HFFc6 (cell line): ENCODE measurements around the gene RGS6. TPM values are rescaled to one million over a fixed set of nuclear protein-coding genes. Genes with fewer than 3 reads are reported as not detected.

Source experiments
- DNase-seq: peaks from one replicate; pipeline ENCODE4 v3.0.0-alpha.2; 2018
- H3K27ac Mint-ChIP-seq: 2 replicates; pipeline ENCODE4 v1.8.0; 2020; ENCODE audit warnings: mild to moderate bottlenecking, mixed read lengths
- H3K27me3 Mint-ChIP-seq: 2 replicates; pipeline ENCODE4 v1.8.0; 2021; ENCODE audit warnings: mild to moderate bottlenecking, moderate library complexity, mixed read lengths; ENCODE audit not compliant: insufficient read depth
- H3K36me3 Mint-ChIP-seq: 2 replicates; pipeline ENCODE4 v1.8.0; 2021; ENCODE audit warnings: low read depth, mixed read lengths
- H3K4me1 Mint-ChIP-seq: 2 replicates; pipeline ENCODE4 v1.8.0; 2020; ENCODE audit warnings: low read depth, mixed read lengths
- H3K4me3 Mint-ChIP-seq: 2 replicates; pipeline ENCODE4 v1.8.0; 2020; ENCODE audit warnings: mild to moderate bottlenecking, moderate library complexity, mixed read lengths
- H3K9me3 Mint-ChIP-seq: 2 replicates; pipeline ENCODE4 v1.8.0; 2020; ENCODE audit warnings: mild to moderate bottlenecking, mixed read lengths
- total RNA-seq, 6 experiments: library from RNA; stranded (reverse); fragmentation: NEBNext Ultra II Directional; extraction: Animal tissue kit (Norgen Biotek cat#: 25700); gene quantifications; 2 replicates in 1 of 6; 3 replicates in 5 of 6; pipeline ENCODE4 v1.2.3, GENCODE V29; 2021
- TF ChIP-seq, protein P1 (sequence below): fragments of 200-600 bp; sonication (generic); IDR thresholded peaks from 2 replicates; pipeline ENCODE4 v1.5.0; 2021; ENCODE audit warnings: antibody characterized with exemption, mild to moderate bottlenecking

RGS6 gene
- total RNA-seq, 6 experiments from 2014 or later: not detected

- TF ChIP-seq, protein P1, sequence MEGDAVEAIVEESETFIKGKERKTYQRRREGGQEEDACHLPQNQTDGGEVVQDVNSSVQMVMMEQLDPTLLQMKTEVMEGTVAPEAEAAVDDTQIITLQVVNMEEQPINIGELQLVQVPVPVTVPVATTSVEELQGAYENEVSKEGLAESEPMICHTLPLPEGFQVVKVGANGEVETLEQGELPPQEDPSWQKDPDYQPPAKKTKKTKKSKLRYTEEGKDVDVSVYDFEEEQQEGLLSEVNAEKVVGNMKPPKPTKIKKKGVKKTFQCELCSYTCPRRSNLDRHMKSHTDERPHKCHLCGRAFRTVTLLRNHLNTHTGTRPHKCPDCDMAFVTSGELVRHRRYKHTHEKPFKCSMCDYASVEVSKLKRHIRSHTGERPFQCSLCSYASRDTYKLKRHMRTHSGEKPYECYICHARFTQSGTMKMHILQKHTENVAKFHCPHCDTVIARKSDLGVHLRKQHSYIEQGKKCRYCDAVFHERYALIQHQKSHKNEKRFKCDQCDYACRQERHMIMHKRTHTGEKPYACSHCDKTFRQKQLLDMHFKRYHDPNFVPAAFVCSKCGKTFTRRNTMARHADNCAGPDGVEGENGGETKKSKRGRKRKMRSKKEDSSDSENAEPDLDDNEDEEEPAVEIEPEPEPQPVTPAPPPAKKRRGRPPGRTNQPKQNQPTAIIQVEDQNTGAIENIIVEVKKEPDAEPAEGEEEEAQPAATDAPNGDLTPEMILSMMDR: no peak
- no peak overlapping the region for H3K4me3 Mint-ChIP-seq
- H3K4me1 Mint-ChIP-seq: no peaks in the 10 kb centered on the region
- no peaks in the 10 kb centered on the region for H3K36me3 Mint-ChIP-seq
- no peaks in the 10 kb centered on the region for H3K27me3 Mint-ChIP-seq
- H3K27ac Mint-ChIP-seq: no peak overlapping the region
- H3K9me3 Mint-ChIP-seq: peaks cover 49% of the 10 kb centered on the region
- no peak for DNase-seq
Measured at GRCh38 chr14:72247896-72248465, 315.8 kb downstream of the RGS6 start.

DNA sequence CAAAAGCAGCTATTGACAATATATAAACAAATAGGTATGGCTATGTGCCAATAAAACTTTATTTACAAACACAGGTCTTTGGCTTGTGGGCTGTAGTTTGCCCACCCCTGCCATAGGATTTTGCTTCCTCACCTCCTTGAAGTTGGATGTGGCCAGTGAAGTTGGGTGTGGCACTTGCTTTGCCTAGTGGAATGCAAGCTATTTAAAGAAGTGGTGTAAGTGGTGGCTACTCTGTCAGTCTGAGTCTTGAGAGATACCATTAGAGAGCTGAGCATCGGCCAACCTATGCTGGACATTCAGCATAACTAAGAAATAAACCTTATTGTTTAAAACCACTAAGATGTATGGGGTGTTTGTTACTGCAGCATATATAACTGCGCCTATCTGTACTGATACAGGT is 321.3 kb downstream of the RGS6 start:
- no peak overlapping the region for H3K27ac Mint-ChIP-seq
- H3K9me3 Mint-ChIP-seq: peaks cover 32% of the 10 kb centered on the region
- no peak for DNase-seq
- no peaks in the 10 kb centered on the region for H3K4me1 Mint-ChIP-seq
- H3K36me3 Mint-ChIP-seq: peaks cover 4% of the 10 kb centered on the region; the same call in 1 of the 2 replicates
- TF ChIP-seq, protein P1: no peak
- H3K27me3 Mint-ChIP-seq: no peaks in the 10 kb centered on the region
- H3K4me3 Mint-ChIP-seq: no peak overlapping the region

GRCh38 chr14:72254202-72254936 is 322.1 kb downstream of the RGS6 start:
- H3K27me3 Mint-ChIP-seq: no peaks in the 10 kb centered on the region
- no peak for DNase-seq
- H3K4me3 Mint-ChIP-seq: no peak overlapping the region
- TF ChIP-seq, protein P1: no peak
- H3K36me3 Mint-ChIP-seq: peaks cover 4% of the 10 kb centered on the region; the same call in 1 of the 2 replicates
- H3K4me1 Mint-ChIP-seq: no peaks in the 10 kb centered on the region
- H3K27ac Mint-ChIP-seq: no peak overlapping the region
- H3K9me3 Mint-ChIP-seq: peaks cover 32% of the 10 kb centered on the region

DNA sequence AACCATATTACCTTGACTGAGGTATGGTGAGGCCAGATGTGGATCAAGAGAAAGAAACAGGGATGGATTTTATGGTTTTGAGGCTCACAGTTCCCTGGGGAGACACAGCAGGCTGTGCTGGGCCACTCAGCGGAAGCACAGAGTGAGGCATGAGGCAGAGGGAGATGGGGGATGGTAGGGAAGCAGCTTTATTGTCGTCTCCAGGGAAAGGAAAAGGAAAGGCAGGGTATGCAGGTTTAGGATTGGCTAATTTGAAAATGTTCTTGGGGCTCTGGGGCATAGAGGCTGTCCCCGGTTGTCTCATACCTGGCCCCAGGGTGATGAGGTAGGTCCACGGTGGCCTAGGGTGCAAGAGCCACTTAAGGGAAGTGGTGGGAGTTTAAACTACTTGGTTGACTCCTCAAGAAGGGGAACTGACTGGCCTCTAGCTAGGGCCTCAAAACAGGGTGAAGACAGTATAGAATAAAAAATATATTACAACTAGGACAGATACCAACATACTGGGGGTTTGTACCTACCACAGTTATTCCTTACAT is 322.8 kb downstream of the RGS6 start:
- no peak for DNase-seq
- TF ChIP-seq, protein P1: no peak
- Mint-ChIP-seq H3K9me3 (peaks cover 32% of the 10 kb centered on the region), H3K4me1 (no peaks in the 10 kb centered on the region), H3K36me3 (peaks cover 4% of the 10 kb centered on the region; the same call in 1 of the 2 replicates), H3K27ac (no peak overlapping the region), H3K4me3 (no peak overlapping the region), H3K27me3 (no peaks in the 10 kb centered on the region)

DNA sequence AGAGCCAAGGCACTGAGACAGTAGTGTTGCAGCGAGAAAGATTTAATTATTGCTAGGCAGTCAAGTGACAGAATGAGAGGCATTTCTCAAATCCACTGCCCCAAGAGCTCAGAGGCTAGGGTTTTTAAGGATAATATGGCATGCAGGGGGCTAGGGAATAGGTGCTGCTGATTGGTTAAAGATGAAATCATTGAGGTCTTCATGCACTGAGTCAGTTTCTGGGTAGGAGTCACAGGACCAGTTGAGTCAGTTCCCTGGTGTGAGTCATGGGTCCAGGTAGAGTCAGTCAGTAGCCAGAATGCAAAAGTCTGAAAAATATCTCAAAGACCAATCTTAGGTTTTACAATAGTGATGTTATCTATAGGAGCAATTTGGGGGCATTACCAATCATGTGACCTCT is 323.8 kb downstream of the RGS6 start:
- Mint-ChIP-seq H3K27ac (no peak overlapping the region), H3K4me1 (no peaks in the 10 kb centered on the region), H3K36me3 (peaks cover 4% of the 10 kb centered on the region; the same call in 1 of the 2 replicates), H3K27me3 (no peaks in the 10 kb centered on the region), H3K9me3 (peaks cover 43% of the 10 kb centered on the region), H3K4me3 (no peak overlapping the region)
- no peak for DNase-seq
- TF ChIP-seq, protein P1: no peak
